HepG2 (cell line): ENCODE results near the gene GPR137. TPM values are rescaled to one million over a fixed set of nuclear protein-coding genes. Genes with fewer than 3 reads are reported as not detected.
A peak's percentile ranks its signal among the peaks of the same experiment; 100 is the strongest.

Source experiments
- ATAC-seq: fragments of 200-7000 bp; cut with Tn5 transposase; 3 replicates; pipeline ENCODE4 v1.9.1; 2020; ENCODE audit warnings: mild to moderate bottlenecking, moderate library complexity
- BruUV-seq: library from RNA; stranded (reverse); fragments of 400-500 nt; replicated peaks from 2 replicates; lab custom pipeline; 2021; lab: Mats Ljungman, UMichigan
- CTCF ChIA-PET: fragments of 300-600 bp; formaldehyde crosslinking; extraction: SDS; loops from one replicate; lab custom pipeline; 2021; ENCODE audit warnings: low total read pairs, inconsistent platforms, low intra/inter-chr PET ratio; lab: Yijun Ruan, JAX
- POLR2A ChIA-PET: fragments of 350-600 bp; sonication (Branson Sonifier 250); formaldehyde crosslinking; loops from one replicate; lab custom pipeline; 2020; ENCODE audit warnings: antibody characterized with exemption, inconsistent platforms; lab: Yijun Ruan, JAX
- DNase-seq: peaks from one replicate; pipeline ENCODE4 v3.0.0-alpha.2; 2015; ENCODE audit warnings: low spot score
- FAIRE-seq: peaks from 3 replicates; lab custom pipeline; 2011; peaks lifted over from hg19 to GRCh38; lab: Jason Lieb, UNC
- H2AFZ ChIP-seq: one replicate; pipeline ENCODE4 v1.6.1; 2011; ENCODE audit warnings: low read length, inconsistent platforms
- H3K27ac ChIP-seq: fragments of 300-600 bp; 3 replicates; pipeline ENCODE4 v1.8.0; 2011; ENCODE audit warnings: mixed run types, mild to moderate bottlenecking, mixed read lengths, low read length, inconsistent platforms; ENCODE audit not compliant: insufficient read depth; ENCODE audit errors: extremely low read length
- H3K27me3 ChIP-seq, 2 experiments: fragments of 200-600 bp in 1 of 2; 2 replicates in 1 of 2; 3 replicates in 1 of 2; pipeline versions ENCODE4 v1.6.0 to v1.8.0; 2011; ENCODE audit warnings: low read length in 2 of 2, mild to moderate bottlenecking in 2 of 2, moderate library complexity in 2 of 2, inconsistent platforms in 1 of 2; ENCODE audit not compliant: insufficient read depth in 2 of 2, control insufficient read depth in 1 of 2
- H3K36me3 ChIP-seq, 2 experiments: fragments of 200-600 bp in 1 of 2; replicated peaks in 1 of 2; 2 replicates in 1 of 2; 3 replicates in 1 of 2; pipeline versions ENCODE4 v1.5.1 to v1.8.0; 2011; ENCODE audit warnings: low read length in 2 of 2, inconsistent platforms in 1 of 2; ENCODE audit not compliant: insufficient read depth in 2 of 2, control insufficient read depth in 1 of 2
- H3K4me1 ChIP-seq: 2 replicates; pipeline ENCODE4 v1.5.1; 2012; ENCODE audit warnings: low read length, inconsistent platforms; ENCODE audit not compliant: insufficient read depth
- H3K4me2 ChIP-seq: 2 replicates; pipeline ENCODE4 v1.6.0; 2011; ENCODE audit warnings: low read depth, low read length, inconsistent platforms
- H3K4me3 ChIP-seq, 3 experiments: fragments of 200-600 bp in 1 of 3; sonication (generic), shearing (Covaris generic) in 1 of 3; replicated peaks in 1 of 3; 2 replicates each; pipeline ENCODE4 v1.5.1; 2011 to 2016; ENCODE audit warnings: low read length in 3 of 3, inconsistent platforms in 2 of 3, low read depth in 2 of 3, mild to moderate bottlenecking in 2 of 3, control low read depth in 1 of 3, mixed read lengths in 1 of 3; ENCODE audit not compliant: insufficient read depth in 1 of 3
- H3K79me2 ChIP-seq: one replicate; pipeline ENCODE4 v1.6.1; 2011; ENCODE audit warnings: low read length, inconsistent platforms; ENCODE audit not compliant: insufficient read depth
- H3K9ac ChIP-seq: 2 replicates; pipeline ENCODE4 v1.6.0; 2011; ENCODE audit warnings: mild to moderate bottlenecking, low read depth, low read length, inconsistent platforms; ENCODE audit not compliant: insufficient read depth
- H3K9me3 ChIP-seq: 2 replicates; pipeline ENCODE4 v1.5.1; 2012; ENCODE audit warnings: mild to moderate bottlenecking, low read length
- H4K20me1 ChIP-seq: 2 replicates; pipeline ENCODE4 v1.6.0; 2011; ENCODE audit warnings: inconsistent platforms, mild to moderate bottlenecking, low read length, moderate library complexity; ENCODE audit not compliant: insufficient read depth
- MED1 ChIP-seq: sonication (generic); formaldehyde crosslinking; IDR thresholded peaks from 2 replicates; pipeline ENCODE4 v1.4.0; 2020; ENCODE audit warnings: missing genetic modification reagents
- POLR2A ChIP-seq, 2 experiments: IDR thresholded peaks; 2 replicates each; pipeline ENCODE4 v1.6.1; 2011; ENCODE audit warnings: low read depth in 2 of 2, low read length in 2 of 2, mild to moderate bottlenecking in 1 of 2, moderate library complexity in 1 of 2; ENCODE audit not compliant: insufficient read depth in 1 of 2
- TOE1 ChIP-seq: sonication (generic); formaldehyde crosslinking; IDR thresholded peaks from 2 replicates; pipeline ENCODE4 v1.4.0; 2020; ENCODE audit warnings: mild to moderate bottlenecking, missing genetic modification reagents
- U2AF1 ChIP-seq: fragments of 200-400 bp; formaldehyde crosslinking; optimal IDR thresholded peaks from 2 replicates; pipeline ENCODE3; 2017; ENCODE audit warnings: mild to moderate bottlenecking, low read depth, low read length
- WIZ ChIP-seq: sonication (generic); formaldehyde crosslinking; IDR thresholded peaks from 2 replicates; pipeline ENCODE4 v1.5.1; 2020; ENCODE audit warnings: mild to moderate bottlenecking, missing genetic modification reagents
- YEATS4 ChIP-seq: sonication (generic); formaldehyde crosslinking; IDR thresholded peaks from 2 replicates; pipeline ENCODE4 v1.4.0; 2020; ENCODE audit warnings: missing genetic modification reagents, borderline replicate concordance
- ZNF232 ChIP-seq: sonication (generic); formaldehyde crosslinking; IDR thresholded peaks from 2 replicates; pipeline ENCODE4 v1.4.0; 2020; ENCODE audit warnings: missing genetic modification reagents, borderline replicate concordance
- ZNF260 ChIP-seq: sonication (generic); formaldehyde crosslinking; IDR thresholded peaks from 2 replicates; pipeline ENCODE4 v1.4.0; 2020; ENCODE audit warnings: missing genetic modification reagents, low read depth, mild to moderate bottlenecking, borderline replicate concordance
- WGBS: methylation state at CpG from one replicate; pipeline ENCODE4 v1.1.6; 2017; ENCODE audit warnings: low lambda C conversion rate; 5-methylcytosine and 5-hydroxymethylcytosine counted together
- in situ Hi-C: cut with HindIII; loops from 2 replicates; pipeline ENCODE4 v1.10.0; 2017; ENCODE audit warnings: low pct_unique_long_range_greater_than_20kb; ENCODE audit not compliant: extremely low pct_ligation_motif_present
- intact Hi-C: fragments of 100-400 bp; cut with micrococcal nuclease; formaldehyde crosslinking; loops from one replicate; pipeline ENCODE4 v1.10.0; 2022; ENCODE audit not compliant: unreplicated experiment
- polyA plus RNA-seq, 8 experiments: library from polyadenylated mRNA; depleted of rRNA in 3 of 8; stranded (reverse) in 7 of 8; unstranded in 1 of 8; fragments of >200 nt; fragmentation: Illumina TruSeq in 4 of 8; extraction: Trizol in 4 of 8; gene quantifications; 2 replicates each; pipeline versions ENCODE4 v1.2.1 to v1.2.3, GENCODE V29; 2011 to 2016; ENCODE audit warnings: low read depth in 4 of 8, missing spikeins in 1 of 8, mixed read lengths in 1 of 8; ENCODE audit not compliant: insufficient read depth in 1 of 8
- total RNA-seq, 5 experiments: library from RNA; depleted of rRNA; stranded (reverse); fragments of >200 nt; fragmentation: Illumina TruSeq; extraction: Trizol; gene quantifications; 2 replicates each; pipeline ENCODE4 v1.2.3, GENCODE V29; 2016; ENCODE audit warnings: low read depth in 1 of 5
- TF ChIP-seq, protein P1 (sequence below): sonication (generic); formaldehyde crosslinking; IDR thresholded peaks from 2 replicates; pipeline ENCODE4 v1.5.0; 2020; ENCODE audit warnings: missing genetic modification reagents, mild to moderate bottlenecking, borderline replicate concordance
- TF ChIP-seq, protein P2 (sequence below): sonication (generic); formaldehyde crosslinking; IDR thresholded peaks from 2 replicates; pipeline ENCODE4 v1.5.1; 2020; ENCODE audit warnings: missing genetic modification reagents, mild to moderate bottlenecking, borderline replicate concordance
- TF ChIP-seq, protein P3 (sequence below): sonication (generic); formaldehyde crosslinking; IDR thresholded peaks from 2 replicates; pipeline ENCODE4 v1.5.1; 2020; ENCODE audit warnings: mild to moderate bottlenecking, missing genetic modification reagents, moderate library complexity
- TF ChIP-seq, protein P4 (sequence below): sonication (generic); formaldehyde crosslinking; IDR thresholded peaks from 2 replicates; pipeline ENCODE4 v1.4.0; 2020; ENCODE audit warnings: missing genetic modification reagents, borderline replicate concordance
- TF ChIP-seq, protein P5 (sequence below): sonication (generic); formaldehyde crosslinking; IDR thresholded peaks from 2 replicates; pipeline ENCODE4 v1.4.0; 2020; ENCODE audit warnings: missing genetic modification reagents

GPR137 gene
- total and polyA plus RNA-seq, 2 of the 13 experiments (the other 11 are each of a cell fraction or from before 2014, with no cell fraction given) = 8.5 to 13.2 TPM

DNA sequence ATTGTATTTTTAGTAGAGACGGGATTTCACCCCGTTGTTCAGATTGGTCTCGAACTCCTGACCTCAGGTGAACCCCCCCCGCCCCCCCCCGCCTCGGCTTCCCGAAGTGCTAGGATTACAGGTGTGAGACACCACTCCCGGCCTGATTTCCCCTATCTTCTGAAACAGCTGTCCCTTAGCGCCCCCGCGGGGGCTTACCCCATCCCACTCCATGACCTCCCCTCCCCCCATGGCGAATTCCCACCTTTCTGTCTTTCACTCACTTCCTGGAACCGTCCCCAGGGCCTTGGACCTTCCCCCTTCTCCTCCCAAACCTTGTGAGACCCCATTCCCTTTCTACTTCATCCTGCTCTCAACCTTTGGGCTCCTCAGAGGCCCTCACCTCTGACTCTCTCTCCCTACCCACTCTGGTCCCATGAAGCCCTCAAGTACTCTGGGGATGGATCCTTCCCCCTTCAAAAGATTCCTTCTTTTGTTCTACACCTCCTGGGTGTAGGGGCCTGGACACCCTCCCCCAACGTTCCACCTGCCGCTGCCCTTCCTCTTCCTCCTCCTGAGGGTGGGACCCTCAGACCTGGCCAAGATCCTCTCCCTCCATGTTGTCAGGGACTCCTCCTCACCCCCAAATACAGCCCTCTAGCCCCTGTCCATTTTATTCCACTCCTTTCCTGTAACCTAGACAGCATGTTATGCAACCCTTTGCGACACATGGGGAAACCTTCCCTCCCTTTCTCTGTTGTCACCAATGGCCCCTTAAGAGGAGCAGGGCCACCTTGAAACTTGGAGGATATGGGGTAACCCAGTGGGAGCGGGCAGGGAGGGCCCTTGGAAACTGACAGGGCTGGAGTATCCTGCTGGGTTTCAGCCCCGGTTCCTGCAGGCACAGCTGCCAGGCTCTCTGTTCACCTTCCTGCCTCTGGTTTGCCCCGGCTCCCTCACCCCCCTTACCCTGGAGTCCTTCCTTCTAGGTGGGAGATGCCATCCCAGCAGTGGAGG lies 33.4 kb downstream of the GPR137 start:
- H3K27me3 ChIP-seq = no peaks in the 10 kb centered on the region; a peak in 1 of 5 replicates
- peak overlapping the region; percentile 97 to 99 (median 99) for H3K4me3 ChIP-seq
- FAIRE-seq (no peak), DNase-seq (no peak), ATAC-seq (no peak)
- H3K9me3 ChIP-seq = no peaks in the 10 kb centered on the region
- CTCF ChIA-PET = no interaction called here
- WGBS = 29% methylated on average over 19 of the region's 19 CpGs
- intact Hi-C loops (no loop called here), in situ Hi-C loops (no loop called here)
- TSS peak; percentile 45 for BruUV-seq
- H2AFZ ChIP-seq = no peak overlapping the region
- H3K79me2 ChIP-seq = peaks cover 15% of the 10 kb centered on the region
- H3K36me3 ChIP-seq = peaks cover 1 to 33% of the 10 kb centered on the region in 2 experiments; a peak in 3 of 5 replicates
- H3K27ac ChIP-seq = peak overlapping the region; percentile 98
- H4K20me1 ChIP-seq = no peaks in the 10 kb centered on the region
- peak overlapping the region; percentile 99 for H3K4me2 ChIP-seq
- POLR2A ChIA-PET = interaction anchor here (0.9 to 4.5 kb wide), 7 partner anchors 13 to 133 kb away, joined by 3 to 103 read pairs (median 33); partner anchors contain the start of genes ESRRA and STIP1
- H3K9ac ChIP-seq = peak overlapping the region; percentile 94
- H3K4me1 ChIP-seq = peaks cover 22% of the 10 kb centered on the region
- TF ChIP-seq, protein P1, sequence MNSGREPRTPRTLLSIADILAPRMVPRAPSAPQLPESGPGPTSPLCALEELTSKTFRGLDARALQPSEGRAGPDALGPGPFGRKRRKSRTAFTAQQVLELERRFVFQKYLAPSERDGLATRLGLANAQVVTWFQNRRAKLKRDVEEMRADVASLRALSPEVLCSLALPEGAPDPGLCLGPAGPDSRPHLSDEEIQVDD (CRISPR knock-in tag) = no peak
- TF ChIP-seq POLR2A (IDR thresholded peaks at IDR 0.05; ENCODE audit: insufficient read depth in 1 of 2, low read depth in 2 of 2, low read length in 2 of 2) = no peak
- TF ChIP-seq, protein P2, sequence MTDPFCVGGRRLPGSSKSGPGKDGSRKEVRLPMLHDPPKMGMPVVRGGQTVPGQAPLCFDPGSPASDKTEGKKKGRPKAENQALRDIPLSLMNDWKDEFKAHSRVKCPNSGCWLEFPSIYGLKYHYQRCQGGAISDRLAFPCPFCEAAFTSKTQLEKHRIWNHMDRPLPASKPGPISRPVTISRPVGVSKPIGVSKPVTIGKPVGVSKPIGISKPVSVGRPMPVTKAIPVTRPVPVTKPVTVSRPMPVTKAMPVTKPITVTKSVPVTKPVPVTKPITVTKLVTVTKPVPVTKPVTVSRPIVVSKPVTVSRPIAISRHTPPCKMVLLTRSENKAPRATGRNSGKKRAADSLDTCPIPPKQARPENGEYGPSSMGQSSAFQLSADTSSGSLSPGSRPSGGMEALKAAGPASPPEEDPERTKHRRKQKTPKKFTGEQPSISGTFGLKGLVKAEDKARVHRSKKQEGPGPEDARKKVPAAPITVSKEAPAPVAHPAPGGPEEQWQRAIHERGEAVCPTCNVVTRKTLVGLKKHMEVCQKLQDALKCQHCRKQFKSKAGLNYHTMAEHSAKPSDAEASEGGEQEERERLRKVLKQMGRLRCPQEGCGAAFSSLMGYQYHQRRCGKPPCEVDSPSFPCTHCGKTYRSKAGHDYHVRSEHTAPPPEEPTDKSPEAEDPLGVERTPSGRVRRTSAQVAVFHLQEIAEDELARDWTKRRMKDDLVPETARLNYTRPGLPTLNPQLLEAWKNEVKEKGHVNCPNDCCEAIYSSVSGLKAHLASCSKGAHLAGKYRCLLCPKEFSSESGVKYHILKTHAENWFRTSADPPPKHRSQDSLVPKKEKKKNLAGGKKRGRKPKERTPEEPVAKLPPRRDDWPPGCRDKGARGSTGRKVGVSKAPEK (CRISPR knock-in tag) = no peak
- no peak for TF ChIP-seq ZNF260 (CRISPR knock-in tag)
- TF ChIP-seq, protein P3, sequence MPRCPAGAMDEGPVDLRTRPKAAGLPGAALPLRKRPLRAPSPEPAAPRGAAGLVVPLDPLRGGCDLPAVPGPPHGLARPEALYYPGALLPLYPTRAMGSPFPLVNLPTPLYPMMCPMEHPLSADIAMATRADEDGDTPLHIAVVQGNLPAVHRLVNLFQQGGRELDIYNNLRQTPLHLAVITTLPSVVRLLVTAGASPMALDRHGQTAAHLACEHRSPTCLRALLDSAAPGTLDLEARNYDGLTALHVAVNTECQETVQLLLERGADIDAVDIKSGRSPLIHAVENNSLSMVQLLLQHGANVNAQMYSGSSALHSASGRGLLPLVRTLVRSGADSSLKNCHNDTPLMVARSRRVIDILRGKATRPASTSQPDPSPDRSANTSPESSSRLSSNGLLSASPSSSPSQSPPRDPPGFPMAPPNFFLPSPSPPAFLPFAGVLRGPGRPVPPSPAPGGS = no peak
- no peak for TF ChIP-seq U2AF1
- TF ChIP-seq MED1 = no peak
- no peak for TF ChIP-seq TOE1
- TF ChIP-seq, protein P4, sequence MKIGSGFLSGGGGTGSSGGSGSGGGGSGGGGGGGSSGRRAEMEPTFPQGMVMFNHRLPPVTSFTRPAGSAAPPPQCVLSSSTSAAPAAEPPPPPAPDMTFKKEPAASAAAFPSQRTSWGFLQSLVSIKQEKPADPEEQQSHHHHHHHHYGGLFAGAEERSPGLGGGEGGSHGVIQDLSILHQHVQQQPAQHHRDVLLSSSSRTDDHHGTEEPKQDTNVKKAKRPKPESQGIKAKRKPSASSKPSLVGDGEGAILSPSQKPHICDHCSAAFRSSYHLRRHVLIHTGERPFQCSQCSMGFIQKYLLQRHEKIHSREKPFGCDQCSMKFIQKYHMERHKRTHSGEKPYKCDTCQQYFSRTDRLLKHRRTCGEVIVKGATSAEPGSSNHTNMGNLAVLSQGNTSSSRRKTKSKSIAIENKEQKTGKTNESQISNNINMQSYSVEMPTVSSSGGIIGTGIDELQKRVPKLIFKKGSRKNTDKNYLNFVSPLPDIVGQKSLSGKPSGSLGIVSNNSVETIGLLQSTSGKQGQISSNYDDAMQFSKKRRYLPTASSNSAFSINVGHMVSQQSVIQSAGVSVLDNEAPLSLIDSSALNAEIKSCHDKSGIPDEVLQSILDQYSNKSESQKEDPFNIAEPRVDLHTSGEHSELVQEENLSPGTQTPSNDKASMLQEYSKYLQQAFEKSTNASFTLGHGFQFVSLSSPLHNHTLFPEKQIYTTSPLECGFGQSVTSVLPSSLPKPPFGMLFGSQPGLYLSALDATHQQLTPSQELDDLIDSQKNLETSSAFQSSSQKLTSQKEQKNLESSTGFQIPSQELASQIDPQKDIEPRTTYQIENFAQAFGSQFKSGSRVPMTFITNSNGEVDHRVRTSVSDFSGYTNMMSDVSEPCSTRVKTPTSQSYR = 0 out of 2 replicates have a peak, but pooled peaks have one; percentile 12
- TF ChIP-seq WIZ = no peak
- TF ChIP-seq YEATS4 = no peak
- no peak for TF ChIP-seq ZNF232
- TF ChIP-seq, protein P5, sequence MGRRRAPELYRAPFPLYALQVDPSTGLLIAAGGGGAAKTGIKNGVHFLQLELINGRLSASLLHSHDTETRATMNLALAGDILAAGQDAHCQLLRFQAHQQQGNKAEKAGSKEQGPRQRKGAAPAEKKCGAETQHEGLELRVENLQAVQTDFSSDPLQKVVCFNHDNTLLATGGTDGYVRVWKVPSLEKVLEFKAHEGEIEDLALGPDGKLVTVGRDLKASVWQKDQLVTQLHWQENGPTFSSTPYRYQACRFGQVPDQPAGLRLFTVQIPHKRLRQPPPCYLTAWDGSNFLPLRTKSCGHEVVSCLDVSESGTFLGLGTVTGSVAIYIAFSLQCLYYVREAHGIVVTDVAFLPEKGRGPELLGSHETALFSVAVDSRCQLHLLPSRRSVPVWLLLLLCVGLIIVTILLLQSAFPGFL = no peak
